HAP-1 (cell line): Measurements from ENCODE around the gene PTPN12.

Experiments
- DNase-seq, 2 experiments: peaks; one replicate each; pipeline ENCODE4 v3.0.0-alpha.2; 2016 to 2020; ENCODE audit warnings: low spot score in 2 of 2
- H3K27me3 ChIP-seq: fragments of 250-450 bp; sonication (Bioruptor Pico); 2 replicates; pipeline ENCODE4 v1.5.1; 2020; ENCODE audit warnings: low read depth, mild to moderate bottlenecking, moderate library complexity
- H3K36me3 ChIP-seq: fragments of 250-450 bp; sonication (Bioruptor Pico); replicated peaks from 2 replicates; pipeline ENCODE4 v1.5.1; 2020; ENCODE audit warnings: mild to moderate bottlenecking
- H3K4me1 ChIP-seq: fragments of 250-450 bp; sonication (Bioruptor Pico); 2 replicates; pipeline ENCODE4 v1.5.1; 2020; ENCODE audit warnings: mild to moderate bottlenecking
- H3K4me3 ChIP-seq: fragments of 250-450 bp; sonication (Bioruptor Pico); 2 replicates; pipeline ENCODE4 v1.5.1; 2020; ENCODE audit warnings: mild to moderate bottlenecking, moderate library complexity
- H3K9me3 ChIP-seq: fragments of 250-450 bp; sonication (Bioruptor Pico); 2 replicates; pipeline ENCODE4 v1.5.1; 2020; ENCODE audit warnings: mild to moderate bottlenecking, moderate library complexity
- in situ Hi-C: fragments of 300-500 bp; cut with MboI; formaldehyde crosslinking; loops from 3 replicates; pipeline ENCODE4 v1.14.3; 2020; ENCODE audit warnings: low sequenced_read_pairs, inconsistent platforms, mixed read lengths

Gene PTPN12

GRCh38 chr7:77575187-77575586 lies 38.1 kb downstream of the PTPN12 start:
- H3K4me3 ChIP-seq = no peak overlapping the region
- no peaks in the 10 kb centered on the region for H3K9me3 ChIP-seq
- in situ Hi-C loops = no loop called here
- peaks cover 8% of the 10 kb centered on the region; the same call in 1 of the 2 replicates for H3K36me3 ChIP-seq
- no peaks in the 10 kb centered on the region for H3K27me3 ChIP-seq
- no peak for DNase-seq
- H3K4me1 ChIP-seq = peaks cover 6% of the 10 kb centered on the region

DNA sequence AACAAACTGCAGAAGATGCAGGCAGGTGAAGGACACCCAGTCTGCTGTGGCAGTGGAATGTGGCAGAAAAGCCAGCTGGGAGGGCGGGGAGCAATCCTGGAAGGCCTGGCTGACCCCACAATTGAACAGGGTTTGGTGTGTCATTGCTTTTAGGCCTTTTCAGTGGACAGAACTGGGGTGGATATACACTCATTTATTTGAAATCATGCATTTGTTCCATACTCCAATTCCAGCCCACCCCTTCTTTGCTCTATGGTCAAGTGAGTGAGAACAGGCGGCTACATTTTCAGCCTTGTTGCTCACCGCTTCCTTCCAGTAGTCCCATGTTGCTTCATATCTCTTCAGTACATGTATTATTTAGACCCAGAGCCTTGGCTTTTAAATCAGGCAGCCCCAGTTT lies 39.8 kb downstream of the PTPN12 start:
- H3K27me3 ChIP-seq = no peaks in the 10 kb centered on the region
- H3K4me3 ChIP-seq = no peak overlapping the region
- H3K36me3 ChIP-seq = peaks cover 8% of the 10 kb centered on the region; the same call in 1 of the 2 replicates
- in situ Hi-C loops = no loop called here
- no peaks in the 10 kb centered on the region for H3K4me1 ChIP-seq
- H3K9me3 ChIP-seq = no peaks in the 10 kb centered on the region
- DNase-seq = no peak

GRCh38 chr7:77579797-77580196 lies 42.7 kb downstream of the PTPN12 start:
- no peaks in the 10 kb centered on the region for H3K9me3 ChIP-seq
- in situ Hi-C loops = no loop called here
- no peak overlapping the region for H3K4me3 ChIP-seq
- no peaks in the 10 kb centered on the region for H3K27me3 ChIP-seq
- H3K36me3 ChIP-seq = 0 out of 2 replicates have a peak, but pooled peaks cover 7% of the 10 kb centered on the region
- H3K4me1 ChIP-seq = no peaks in the 10 kb centered on the region
- no peak for DNase-seq

DNA sequence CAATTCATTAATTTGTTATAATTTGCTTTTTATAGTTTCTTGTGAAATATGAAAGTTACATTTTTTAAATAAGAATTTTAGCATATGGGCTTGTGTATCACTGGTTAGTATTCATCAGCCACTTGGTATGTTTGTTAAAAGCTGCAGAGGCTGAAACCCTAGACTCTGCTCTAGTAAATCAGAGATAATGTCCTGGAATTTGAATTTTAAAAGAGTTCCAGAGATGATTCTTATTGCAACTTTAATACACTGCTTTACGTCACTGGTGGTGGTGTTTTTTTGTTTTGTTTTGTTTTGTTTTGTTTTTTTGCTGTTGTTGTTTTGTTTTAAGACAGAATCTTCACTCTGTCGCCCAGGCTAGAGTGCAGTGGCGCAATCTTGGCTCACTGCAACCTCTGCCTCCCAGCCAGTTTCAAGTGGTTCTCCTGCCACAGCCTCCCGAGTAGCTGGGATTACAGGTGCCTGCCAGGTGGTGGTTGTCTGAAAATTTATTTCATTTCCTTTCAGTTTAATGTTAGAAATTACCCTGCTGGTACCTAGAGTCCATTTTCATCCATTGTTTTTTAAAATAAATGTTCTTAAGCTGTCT lies 43.8 kb downstream of the PTPN12 start:
- Histone ChIP-seq H3K4me1 (no peaks in the 10 kb centered on the region), H3K36me3 (peaks cover 7% of the 10 kb centered on the region; the same call in 1 of the 2 replicates), H3K27me3 (no peaks in the 10 kb centered on the region), H3K9me3 (no peaks in the 10 kb centered on the region), H3K4me3 (no peak overlapping the region)
- in situ Hi-C loops = no loop called here
- no peak for DNase-seq

GRCh38 chr7:77587272-77587671 lies 50.2 kb downstream of the PTPN12 start:
- Histone ChIP-seq H3K4me3 (no peak overlapping the region), H3K27me3 (no peaks in the 10 kb centered on the region), H3K9me3 (no peaks in the 10 kb centered on the region), H3K36me3 (peaks cover 10% of the 10 kb centered on the region), H3K4me1 (no peaks in the 10 kb centered on the region)
- in situ Hi-C loops = no loop called here
- no peak for DNase-seq

DNA sequence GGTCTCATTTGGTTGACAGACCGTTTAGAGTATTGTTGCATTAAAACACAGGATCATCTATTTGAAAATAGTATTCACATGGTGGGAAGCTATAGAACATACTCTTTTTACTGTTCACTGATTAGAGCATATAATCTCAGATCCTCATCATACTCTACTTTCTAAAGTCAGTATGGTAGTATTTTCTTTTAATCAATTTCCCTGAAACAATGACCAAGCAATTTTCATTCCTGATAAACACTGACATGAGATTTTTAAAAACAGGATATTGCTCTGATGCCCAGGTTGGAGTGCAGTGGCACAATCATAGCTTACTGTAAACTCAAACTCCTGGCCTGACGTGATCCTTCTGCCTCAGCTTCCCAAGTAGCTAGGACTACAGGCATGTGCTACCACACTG lies 63.9 kb downstream of the PTPN12 start:
- H3K36me3 ChIP-seq = peaks cover 9% of the 10 kb centered on the region
- no peaks in the 10 kb centered on the region for H3K4me1 ChIP-seq
- in situ Hi-C loops = no loop called here
- H3K27me3 ChIP-seq = no peaks in the 10 kb centered on the region
- no peak for DNase-seq
- no peaks in the 10 kb centered on the region for H3K9me3 ChIP-seq
- no peak overlapping the region for H3K4me3 ChIP-seq

GRCh38 chr7:77606562-77606961 lies 69.5 kb downstream of the PTPN12 start:
- in situ Hi-C loops = no loop called here

DNA sequence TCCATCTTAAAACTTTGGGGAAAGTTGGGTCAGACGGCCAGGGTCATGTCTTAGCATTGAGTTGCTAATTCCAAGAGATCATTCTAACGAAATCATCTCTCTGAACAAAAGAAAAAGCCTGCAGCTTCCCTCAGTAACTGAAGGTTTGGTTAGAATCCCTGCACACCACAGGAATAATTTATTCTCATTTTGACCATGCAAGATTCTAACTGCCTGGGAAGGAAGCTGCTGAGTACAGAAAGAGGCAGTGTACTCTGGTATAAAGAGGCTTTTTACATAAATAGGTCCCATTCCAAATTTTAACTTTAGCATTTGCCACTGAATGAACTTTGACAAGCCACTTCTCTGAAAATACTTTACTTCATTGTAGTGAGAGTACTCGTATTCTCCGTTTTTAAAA lies 82.2 kb downstream of the PTPN12 start:
- Histone ChIP-seq H3K9me3 (no peaks in the 10 kb centered on the region), H3K4me3 (no peak overlapping the region), H3K27me3 (no peaks in the 10 kb centered on the region), H3K4me1 (peaks cover 11% of the 10 kb centered on the region), H3K36me3 (peaks cover 9% of the 10 kb centered on the region)
- DNase-seq = peak in 1 of 2 experiments; percentile 38
- in situ Hi-C loops = no loop called here

More at GRCh38 chr7:77606562-77606961, 69.5 kb downstream of the PTPN12 start:
- peaks cover 5% of the 10 kb centered on the region; the same call in 1 of the 2 replicates for H3K4me1 ChIP-seq
- H3K4me3 ChIP-seq = no peak overlapping the region
- H3K9me3 ChIP-seq = no peaks in the 10 kb centered on the region
- H3K27me3 ChIP-seq = no peaks in the 10 kb centered on the region
- DNase-seq = no peak
- H3K36me3 ChIP-seq = peaks cover 2% of the 10 kb centered on the region

GRCh38 chr7:77626586-77627308 lies 89.7 kb downstream of the PTPN12 start:
- no peak for DNase-seq
- Histone ChIP-seq H3K4me1 (no peaks in the 10 kb centered on the region; the same call in 1 of the 2 replicates), H3K9me3 (no peaks in the 10 kb centered on the region), H3K27me3 (no peaks in the 10 kb centered on the region), H3K36me3 (peaks cover 41% of the 10 kb centered on the region), H3K4me3 (no peak overlapping the region)
- in situ Hi-C loops = no loop called here

DNA sequence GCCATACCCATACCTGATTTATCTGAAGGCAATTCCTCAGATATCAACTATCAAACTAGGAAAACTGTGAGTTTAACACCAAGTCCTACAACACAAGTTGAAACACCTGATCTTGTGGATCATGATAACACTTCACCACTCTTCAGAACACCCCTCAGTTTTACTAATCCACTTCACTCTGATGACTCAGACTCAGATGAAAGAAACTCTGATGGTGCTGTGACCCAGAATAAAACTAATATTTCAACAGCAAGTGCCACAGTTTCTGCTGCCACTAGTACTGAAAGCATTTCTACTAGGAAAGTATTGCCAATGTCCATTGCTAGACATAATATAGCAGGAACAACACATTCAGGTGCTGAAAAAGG lies 90.2 kb downstream of the PTPN12 start:
- Histone ChIP-seq H3K4me1 (no peaks in the 10 kb centered on the region; the same call in 1 of the 2 replicates), H3K9me3 (no peaks in the 10 kb centered on the region), H3K36me3 (peaks cover 41% of the 10 kb centered on the region), H3K4me3 (no peak overlapping the region), H3K27me3 (no peaks in the 10 kb centered on the region)
- DNase-seq = no peak
- in situ Hi-C loops = no loop called here

GRCh38 chr7:77629797-77630196 lies 92.7 kb downstream of the PTPN12 start:
- Histone ChIP-seq H3K4me3 (no peak overlapping the region), H3K9me3 (no peaks in the 10 kb centered on the region), H3K36me3 (peaks cover 41% of the 10 kb centered on the region), H3K4me1 (no peaks in the 10 kb centered on the region; the same call in 1 of the 2 replicates), H3K27me3 (no peaks in the 10 kb centered on the region)
- in situ Hi-C loops = no loop called here
- DNase-seq = no peak

- H3K9me3 ChIP-seq = no peaks in the 10 kb centered on the region
- no peaks in the 10 kb centered on the region for H3K27me3 ChIP-seq
- no peak overlapping the region for H3K4me3 ChIP-seq
- DNase-seq = no peak
- in situ Hi-C loops = no loop called here
- no peaks in the 10 kb centered on the region; the same call in 1 of the 2 replicates for H3K4me1 ChIP-seq
- H3K36me3 ChIP-seq = peaks cover 33% of the 10 kb centered on the region
Measured at GRCh38 chr7:77631820-77632219, 94.7 kb downstream of the PTPN12 start.

DNA sequence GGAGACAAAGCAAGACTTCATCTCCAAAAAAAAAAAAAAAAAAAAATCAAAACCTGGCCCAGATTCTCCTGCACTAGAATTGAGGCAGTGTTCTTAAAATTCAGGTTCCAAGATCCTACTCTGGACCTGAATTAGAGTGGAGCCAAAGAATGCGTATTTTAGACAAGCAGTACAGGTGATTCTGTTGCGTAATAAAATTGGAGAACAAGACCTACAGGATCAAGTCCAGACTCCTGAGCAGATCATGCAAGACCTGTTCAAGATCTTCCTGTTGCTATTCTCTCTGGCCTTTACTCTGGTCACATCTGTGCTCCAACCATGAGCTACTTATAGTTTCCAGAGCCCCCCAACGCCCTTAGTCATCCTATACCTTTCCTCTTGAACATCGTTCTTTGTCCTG lies 107.7 kb downstream of the PTPN12 start:
- in situ Hi-C loops = no loop called here
- Histone ChIP-seq H3K4me1 (no peaks in the 10 kb centered on the region), H3K4me3 (no peak overlapping the region), H3K27me3 (no peaks in the 10 kb centered on the region), H3K9me3 (no peaks in the 10 kb centered on the region), H3K36me3 (peaks cover 8% of the 10 kb centered on the region)
- DNase-seq = no peak

DNA sequence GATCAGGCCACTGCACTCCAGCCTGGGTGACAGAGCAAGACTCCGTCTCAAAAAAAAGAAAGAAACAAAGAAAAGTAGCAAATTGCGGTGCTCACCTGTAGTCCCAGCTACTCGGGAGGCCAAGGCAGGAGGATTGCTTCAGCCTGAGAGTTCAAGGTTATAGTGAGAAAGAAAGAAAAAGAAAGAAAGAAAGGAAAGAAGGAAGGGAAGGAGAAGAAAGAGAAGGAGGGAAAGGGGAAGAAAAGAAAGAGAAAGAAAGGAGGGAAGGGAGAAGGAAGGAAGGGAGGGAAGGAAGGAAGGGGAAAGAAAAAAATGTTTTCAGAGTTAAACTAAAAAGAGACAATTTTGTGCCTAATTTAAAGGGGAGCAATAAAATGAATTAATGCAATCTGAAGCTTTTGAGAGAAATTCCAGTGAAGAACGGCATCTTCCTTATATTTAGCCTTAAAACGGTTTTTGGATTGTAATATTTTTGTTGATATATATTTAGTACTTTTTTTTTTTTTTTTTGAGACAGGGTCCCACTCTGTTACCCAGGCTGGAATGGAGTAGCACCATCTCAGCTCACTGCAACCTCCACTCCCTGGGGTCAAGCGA lies 111.7 kb downstream of the PTPN12 start:
- H3K27me3 ChIP-seq = no peaks in the 10 kb centered on the region
- H3K4me3 ChIP-seq = no peak overlapping the region
- DNase-seq = no peak
- in situ Hi-C loops = no loop called here
- H3K9me3 ChIP-seq = no peaks in the 10 kb centered on the region
- no peaks in the 10 kb centered on the region for H3K4me1 ChIP-seq
- H3K36me3 ChIP-seq = peaks cover 4% of the 10 kb centered on the region
